Ureter (tissue), 1 donor: ENCODE data around the gene CCRL2. TPM values are rescaled to one million over a fixed set of nuclear protein-coding genes. Genes with fewer than 3 reads are reported as not detected.

ENCODE experiments used
- total RNA-seq: library from RNA; stranded (reverse); gene quantifications from one replicate; pipeline ENCODE4 v1.2.4, GENCODE V29; 2023
- donor health status: DM: yes; HTN: yes; CAD: no.

CCRL2 gene
- total RNA-seq, 1 donor from 2014 or later, result 6.3 TPM

Other genes starting within 250 kb of the CCRL2 start
- gene CCR1, start 198.9 kb upstream of the CCRL2 start, total RNA-seq, result 4.3 TPM
- not detected for gene CCR3, start 164.8 kb upstream of the CCRL2 start, total RNA-seq
- gene CCR2, start 53.1 kb upstream of the CCRL2 start, total RNA-seq, result 1.3 TPM
- 3.3 TPM for gene CCR5, start 36.3 kb upstream of the CCRL2 start, total RNA-seq
- gene LTF, start 57.6 kb downstream of the CCRL2 start, total RNA-seq, result 1.5 TPM
- not detected for gene RTP3, start 90.7 kb downstream of the CCRL2 start, total RNA-seq
- 0.81 TPM for gene LRRC2, start 159.0 kb downstream of the CCRL2 start, total RNA-seq
- not detected for gene FAM240A, start 205.3 kb downstream of the CCRL2 start, total RNA-seq